Upper lobe of left lung (tissue), 6 donors: ENCODE measurements around the gene SDK2. TPM values are rescaled to one million over a fixed set of nuclear protein-coding genes. Genes with fewer than 3 reads are reported as not detected.

Experiments
- ATAC-seq, 2 donors: fragments of 200-7000 bp; cut with Tn5 transposase; one replicate each; pipeline ENCODE4 v1.9.1; 2022; ENCODE audit warnings: mild to moderate bottlenecking in 2 of 2, moderate library complexity in 2 of 2; ENCODE audit not compliant: low FRiP score in 2 of 2
- DNase-seq, 2 donors: peaks; one replicate each; pipeline ENCODE4 v3.0.0-alpha.2; 2019 to 2020
- H3K27ac ChIP-seq, 4 donors: fragments of 200-600 bp; sonication (generic); one replicate each; pipeline ENCODE4 v1.5.1; 2016 to 2019
- H3K27me3 ChIP-seq, 4 donors: fragments of 200-600 bp; sonication (generic); one replicate each; pipeline ENCODE4 v1.5.1; 2017 to 2019
- H3K36me3 ChIP-seq, 4 donors: fragments of 200-600 bp; sonication (generic); one replicate each; pipeline ENCODE4 v1.5.1; 2016 to 2019
- H3K4me1 ChIP-seq, 4 donors: fragments of 200-600 bp; sonication (generic); one replicate each; pipeline ENCODE4 v1.5.1; 2018 to 2019
- H3K4me3 ChIP-seq, 4 donors: fragments of 200-600 bp; sonication (generic); one replicate each; pipeline ENCODE4 v1.5.1; 2017 to 2019; ENCODE audit warnings: mild to moderate bottlenecking in 2 of 4, moderate library complexity in 1 of 4
- H3K9me3 ChIP-seq, 4 donors: fragments of 200-600 bp; sonication (generic); one replicate each; pipeline ENCODE4 v1.5.1; 2018 to 2019
- EP300 ChIP-seq, 4 donors: sonication (generic); formaldehyde crosslinking; IDR thresholded peaks; one replicate each; pipeline ENCODE4 v1.5.1; 2017; ENCODE audit warnings: antibody characterized with exemption in 4 of 4, control low read depth in 2 of 4
- POLR2A ChIP-seq, 4 donors: fragments of 450-650 bp; IDR thresholded peaks; one replicate each; pipeline ENCODE4 v1.5.1; 2016 to 2017; ENCODE audit warnings: antibody characterized with exemption in 4 of 4, mild to moderate bottlenecking in 2 of 4
- POLR2AphosphoS5 ChIP-seq, 2 donors: sonication (generic); formaldehyde crosslinking; IDR thresholded peaks; one replicate each; pipeline ENCODE4 v1.5.1; 2017; ENCODE audit warnings: antibody characterized with exemption in 2 of 2
- WGBS, 2 donors: methylation state at CpG; one replicate each; pipeline ENCODE4 v1.1.5; 2017 to 2018; 5-methylcytosine and 5-hydroxymethylcytosine counted together
- total RNA-seq, 6 donors: library from RNA; depleted of rRNA in 4 of 6; stranded (reverse); fragments of >200 nt in 4 of 6; gene quantifications; one replicate each; pipeline versions ENCODE4 v1.1.0 to v1.2.1, GENCODE V29; 2016 to 2021
- TF ChIP-seq, protein P1 (sequence below), 6 experiments: fragments of 450-650 bp in 4 of 6; fragments of 200-600 bp in 2 of 6; sonication (generic) in 2 of 6; IDR thresholded peaks; one replicate each; pipeline ENCODE4 v1.5.1; 2016 to 2019; ENCODE audit warnings: antibody characterized with exemption in 6 of 6
- donor health status: DM: no; HTN: no; CAD: no; lungs with moderate emphysema.
- donor health status: DM: no; HTN: yes; CAD: no; lungs with severe emphysema.

SDK2 gene
- total RNA-seq, 6 donors from 2014 or later, result 1.2 to 7.3 (median 2.9) TPM

DNA sequence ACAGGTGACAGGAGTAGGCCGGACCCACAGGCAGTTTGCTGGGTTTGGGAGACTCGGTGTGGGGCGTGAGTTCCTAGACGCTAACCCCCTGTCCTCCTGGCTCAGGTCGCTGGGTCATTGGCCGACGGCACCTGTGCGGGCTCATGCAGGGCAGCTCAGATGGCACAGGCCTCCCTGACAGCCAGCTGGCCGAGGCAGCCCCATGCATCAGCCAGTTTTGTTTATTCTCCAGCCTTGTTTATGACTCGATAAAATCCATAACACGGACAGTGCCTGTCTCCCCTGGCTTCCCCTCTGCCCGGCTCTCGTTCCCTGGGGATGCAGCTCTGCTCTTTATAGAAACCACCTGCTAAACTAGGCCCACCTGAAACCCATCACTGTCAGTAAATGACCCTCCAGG lies 46.0 kb downstream of the SDK2 start:
- H3K4me3 ChIP-seq, result no peak overlapping the region
- H3K36me3 ChIP-seq, result no peaks in the 10 kb centered on the region
- no peaks in the 10 kb centered on the region for H3K9me3 ChIP-seq
- H3K27me3 ChIP-seq, result no peaks in the 10 kb centered on the region
- ATAC-seq, result no peak
- TF ChIP-seq EP300 (IDR thresholded peaks at IDR 0.05) (no peak), POLR2A (IDR thresholded peaks at IDR 0.05) (no peak), POLR2AphosphoS5 (IDR thresholded peaks at IDR 0.05) (no peak)
- TF ChIP-seq, protein P1, sequence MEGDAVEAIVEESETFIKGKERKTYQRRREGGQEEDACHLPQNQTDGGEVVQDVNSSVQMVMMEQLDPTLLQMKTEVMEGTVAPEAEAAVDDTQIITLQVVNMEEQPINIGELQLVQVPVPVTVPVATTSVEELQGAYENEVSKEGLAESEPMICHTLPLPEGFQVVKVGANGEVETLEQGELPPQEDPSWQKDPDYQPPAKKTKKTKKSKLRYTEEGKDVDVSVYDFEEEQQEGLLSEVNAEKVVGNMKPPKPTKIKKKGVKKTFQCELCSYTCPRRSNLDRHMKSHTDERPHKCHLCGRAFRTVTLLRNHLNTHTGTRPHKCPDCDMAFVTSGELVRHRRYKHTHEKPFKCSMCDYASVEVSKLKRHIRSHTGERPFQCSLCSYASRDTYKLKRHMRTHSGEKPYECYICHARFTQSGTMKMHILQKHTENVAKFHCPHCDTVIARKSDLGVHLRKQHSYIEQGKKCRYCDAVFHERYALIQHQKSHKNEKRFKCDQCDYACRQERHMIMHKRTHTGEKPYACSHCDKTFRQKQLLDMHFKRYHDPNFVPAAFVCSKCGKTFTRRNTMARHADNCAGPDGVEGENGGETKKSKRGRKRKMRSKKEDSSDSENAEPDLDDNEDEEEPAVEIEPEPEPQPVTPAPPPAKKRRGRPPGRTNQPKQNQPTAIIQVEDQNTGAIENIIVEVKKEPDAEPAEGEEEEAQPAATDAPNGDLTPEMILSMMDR (IDR thresholded peaks at IDR 0.05), result no peak
- H3K4me1 ChIP-seq, result no peaks in the 10 kb centered on the region
- no peak for DNase-seq
- H3K27ac ChIP-seq, result no peak overlapping the region
- 83 to 87% methylated on average over 11 to 13 of the region's 13 CpGs for WGBS, 2 donors

DNA sequence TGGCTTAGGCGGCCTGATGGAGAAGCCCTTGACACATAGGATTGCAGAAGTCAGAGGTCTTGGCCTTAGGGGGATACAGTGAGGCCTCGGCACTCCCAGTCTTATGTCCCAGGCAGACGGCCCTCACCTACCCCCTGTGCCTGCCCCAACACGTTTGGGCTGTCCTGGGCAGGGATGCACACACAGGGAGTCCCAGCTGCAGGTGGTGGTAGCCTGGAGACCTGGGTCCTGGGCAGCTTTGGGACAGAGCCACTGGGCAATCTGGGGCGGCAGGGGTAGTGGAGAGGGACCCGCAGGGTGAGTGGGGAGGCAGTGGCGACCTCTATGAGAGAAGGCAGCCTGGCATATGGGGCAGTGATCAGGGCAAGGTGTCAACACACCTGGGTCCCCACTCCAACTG lies 48.3 kb downstream of the SDK2 start:
- TF ChIP-seq, protein P1 (IDR thresholded peaks at IDR 0.05), result no peak
- TF ChIP-seq POLR2A (IDR thresholded peaks at IDR 0.05) (no peak), POLR2AphosphoS5 (IDR thresholded peaks at IDR 0.05) (no peak), EP300 (IDR thresholded peaks at IDR 0.05) (no peak)
- DNase-seq, result no peak

DNA sequence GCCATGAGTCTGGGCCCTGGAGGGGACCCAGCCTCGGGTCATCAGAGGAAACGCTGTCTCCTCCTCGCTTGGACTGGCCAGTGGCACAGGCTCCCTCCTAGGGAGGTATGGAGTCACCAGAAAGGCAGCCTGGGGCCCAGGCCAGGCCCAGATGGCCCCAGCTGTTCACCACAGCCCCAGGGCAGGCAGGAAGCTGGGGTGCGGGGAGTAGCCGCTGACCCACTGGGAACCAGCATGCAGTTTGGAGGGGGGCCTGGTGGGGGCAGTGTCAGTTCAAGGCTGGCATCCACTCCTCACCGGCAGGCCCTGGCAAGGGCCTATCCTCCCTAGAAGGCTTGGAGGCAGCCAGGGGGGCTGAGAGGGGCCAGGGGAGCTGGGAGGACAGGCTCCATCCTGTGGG lies 48.8 kb downstream of the SDK2 start:
- no peaks in the 10 kb centered on the region for H3K9me3 ChIP-seq
- no peak overlapping the region for H3K4me3 ChIP-seq
- H3K36me3 ChIP-seq, result no peaks in the 10 kb centered on the region
- 66 to 80% methylated on average over 1 to 6 of the region's 6 CpGs for WGBS, 2 donors
- H3K4me1 ChIP-seq, result peaks cover 14 to 25% (median 23%) of the 10 kb centered on the region in 4 donors
- no peak overlapping the region for H3K27ac ChIP-seq
- TF ChIP-seq, protein P1 (IDR thresholded peaks at IDR 0.05), result peak; percentile 23 to 45 (median 40)
- TF ChIP-seq POLR2AphosphoS5 (IDR thresholded peaks at IDR 0.05), result peak; percentile 60 to 65
- TF ChIP-seq EP300 (IDR thresholded peaks at IDR 0.05), result no peak
- TF ChIP-seq POLR2A (IDR thresholded peaks at IDR 0.05), result no peak
- H3K27me3 ChIP-seq, result no peaks in the 10 kb centered on the region
- peak in 1 of 2 donors; percentile 90 for DNase-seq
- peak; percentile 17 to 46 for ATAC-seq

More for the DNA sequence above, 48.3 kb downstream of the SDK2 start:
- H3K36me3 ChIP-seq, result no peaks in the 10 kb centered on the region
- H3K9me3 ChIP-seq, result no peaks in the 10 kb centered on the region
- no peak for ATAC-seq
- 71 to 100% methylated on average over 2 to 7 of the region's 7 CpGs for WGBS, 2 donors
- H3K4me1 ChIP-seq, result peaks cover 14 to 21% (median 21%) of the 10 kb centered on the region in 4 donors
- no peak overlapping the region for H3K27ac ChIP-seq
- H3K27me3 ChIP-seq, result no peaks in the 10 kb centered on the region
- no peak overlapping the region for H3K4me3 ChIP-seq

DNA sequence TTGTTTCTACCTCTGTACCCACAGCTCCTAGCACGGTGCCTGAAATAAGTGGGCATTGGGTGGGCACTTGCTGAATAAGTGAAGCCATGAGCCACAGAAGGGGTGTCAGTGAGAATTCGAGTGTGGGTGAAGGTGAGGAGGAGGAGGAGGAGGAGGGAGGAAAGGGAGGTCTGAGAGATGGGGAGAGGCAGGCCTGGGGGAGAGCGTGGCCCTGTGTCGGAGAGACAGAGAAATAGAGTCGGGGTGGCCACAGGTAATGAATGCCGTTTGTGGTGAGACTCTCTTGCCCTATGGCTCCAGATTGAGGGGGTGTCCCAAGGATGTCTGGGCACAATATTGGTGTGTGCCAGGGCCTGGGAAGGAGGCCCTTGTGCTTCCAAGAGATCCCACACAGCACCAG lies 49.2 kb downstream of the SDK2 start:
- TF ChIP-seq, protein P1 (IDR thresholded peaks at IDR 0.05), result no peak
- TF ChIP-seq POLR2AphosphoS5 (IDR thresholded peaks at IDR 0.05) (no peak), POLR2A (IDR thresholded peaks at IDR 0.05) (no peak), EP300 (IDR thresholded peaks at IDR 0.05) (no peak)
- Histone ChIP-seq H3K36me3 (no peaks in the 10 kb centered on the region), H3K4me1 (peaks cover 14 to 25% (median 23%) of the 10 kb centered on the region in 4 donors), H3K9me3 (no peaks in the 10 kb centered on the region), H3K27ac (no peak overlapping the region), H3K27me3 (no peaks in the 10 kb centered on the region), H3K4me3 (no peak overlapping the region)
- 90 to 94% methylated on average over 5 to 6 of the region's 6 CpGs for WGBS, 2 donors
- ATAC-seq, result no peak
- DNase-seq, result no peak

DNA sequence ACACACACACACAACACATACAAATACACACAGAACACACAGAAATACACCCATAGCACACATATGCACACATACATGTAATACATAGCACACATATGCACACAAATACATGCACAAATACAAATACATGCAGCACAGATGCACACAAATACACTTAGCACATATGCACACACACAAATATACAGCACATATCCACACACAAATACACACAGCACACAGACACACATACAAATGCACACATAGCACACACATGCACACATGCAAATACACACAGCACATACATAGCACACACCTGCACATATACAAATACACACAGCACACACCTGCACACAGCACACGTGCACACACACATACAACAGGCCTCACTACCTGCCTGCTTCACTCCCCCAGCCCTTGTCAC lies 49.6 kb downstream of the SDK2 start:
- Histone ChIP-seq H3K36me3 (no peaks in the 10 kb centered on the region), H3K27ac (no peak overlapping the region), H3K4me1 (peaks cover 14 to 25% (median 23%) of the 10 kb centered on the region in 4 donors), H3K4me3 (no peak overlapping the region), H3K9me3 (no peaks in the 10 kb centered on the region), H3K27me3 (no peaks in the 10 kb centered on the region)
- no peak for ATAC-seq
- WGBS, 2 donors, result 90 to 96% methylated on average over 1 of the region's 1 CpG
- TF ChIP-seq POLR2A (IDR thresholded peaks at IDR 0.05) (no peak), EP300 (IDR thresholded peaks at IDR 0.05) (no peak), POLR2AphosphoS5 (IDR thresholded peaks at IDR 0.05) (no peak)
- TF ChIP-seq, protein P1 (IDR thresholded peaks at IDR 0.05), result no peak
- DNase-seq, result no peak
